PC-9 (cell line): ENCODE results near the gene ADAMTS15. TPM values are rescaled to one million over a fixed set of nuclear protein-coding genes. Genes with fewer than 3 reads are reported as not detected.

Experiments used
- BruUV-seq: library from RNA; stranded (reverse); fragments of 400-500 nt; replicated peaks from 2 replicates; lab custom pipeline; 2021; lab: Mats Ljungman, UMichigan
- CTCF ChIA-PET: fragments of 300-600 bp; sonication (Branson Sonifier 250); formaldehyde crosslinking; loops from one replicate; lab custom pipeline; 2022; ENCODE audit warnings: antibody characterized with exemption; lab: Charles Lee
- POLR2A ChIA-PET: fragments of 300-600 bp; sonication (Branson Sonifier 250); formaldehyde crosslinking; loops from one replicate; lab custom pipeline; 2022; ENCODE audit warnings: antibody characterized with exemption; ENCODE audit not compliant: unreplicated experiment; lab: Charles Lee
- DNase-seq, 2 experiments: peaks; one replicate each; pipeline versions ENCODE4 v3.0.0 to v3.0.0-alpha.2; 2015 to 2022; ENCODE audit warnings: mixed read lengths in 1 of 2
- H2AFZ ChIP-seq: fragments of 200-600 bp; sonication (generic); 2 replicates; pipeline ENCODE4 v1.8.1; 2017; ENCODE audit warnings: antibody characterized with exemption
- H3F3A ChIP-seq: fragments of 200-600 bp; sonication (generic); 2 replicates; pipeline ENCODE4 v1.8.1; 2017; ENCODE audit warnings: antibody characterized with exemption, mild to moderate bottlenecking, low read depth; ENCODE audit not compliant: insufficient read depth
- H3K27ac ChIP-seq: fragments of 200-600 bp; sonication (generic); 2 replicates; pipeline ENCODE4 v1.6.1; 2016; ENCODE audit warnings: mixed run types
- H3K27me3 ChIP-seq: fragments of 200-600 bp; sonication (generic); 2 replicates; pipeline ENCODE4 v1.6.1; 2016; ENCODE audit warnings: low read depth, mixed run types; ENCODE audit not compliant: insufficient read depth
- H3K36me3 ChIP-seq: fragments of 200-600 bp; sonication (generic); 2 replicates; pipeline ENCODE4 v1.6.1; 2016; ENCODE audit warnings: low read depth, mixed run types
- H3K4me1 ChIP-seq: fragments of 200-600 bp; sonication (generic); replicated peaks from 2 replicates; pipeline ENCODE4 v1.6.1; 2016; ENCODE audit warnings: mixed run types; ENCODE audit not compliant: insufficient read depth
- H3K4me2 ChIP-seq: fragments of 200-600 bp; sonication (generic); 2 replicates; pipeline ENCODE4 v1.6.1; 2017; ENCODE audit warnings: mixed run types
- H3K4me3 ChIP-seq: fragments of 200-600 bp; sonication (generic); 2 replicates; pipeline ENCODE4 v1.6.1; 2016; ENCODE audit warnings: mixed run types
- H3K79me2 ChIP-seq: fragments of 200-600 bp; sonication (generic); 2 replicates; pipeline ENCODE4 v1.6.1; 2017; ENCODE audit warnings: low read depth, mixed run types
- H3K9me2 ChIP-seq: fragments of 200-600 bp; sonication (generic); 2 replicates; pipeline ENCODE4 v1.8.1; 2017; ENCODE audit warnings: mild to moderate bottlenecking; ENCODE audit not compliant: insufficient read depth
- H3K9me3 ChIP-seq: fragments of 200-600 bp; sonication (generic); 2 replicates; pipeline ENCODE4 v1.8.1; 2016; ENCODE audit warnings: low read depth; ENCODE audit not compliant: insufficient read depth
- H4K20me1 ChIP-seq: fragments of 200-600 bp; sonication (generic); 2 replicates; pipeline ENCODE4 v1.8.1; 2017; ENCODE audit not compliant: insufficient read depth
- EZH2 ChIP-seq: fragments of 200-600 bp; sonication (generic); IDR thresholded peaks from 2 replicates; pipeline ENCODE4 v1.8.0; 2017; ENCODE audit warnings: antibody characterized with exemption, low read depth
- intact Hi-C: fragments of 100-400 bp; cut with micrococcal nuclease; formaldehyde crosslinking; loops from one replicate; pipeline ENCODE4 v1.10.0; 2022; ENCODE audit not compliant: unreplicated experiment
- total RNA-seq: library from RNA; stranded (reverse); gene quantifications from 2 replicates; pipeline ENCODE4 v1.2.3, GENCODE V29; 2021
- TF ChIP-seq, protein P1 (sequence below): fragments of 200-600 bp; sonication (generic); conservative IDR thresholded peaks from 2 replicates; pipeline ENCODE4 v1.6.1; 2017; ENCODE audit warnings: mixed run types, antibody characterized with exemption, mild to moderate bottlenecking, moderate library complexity

ADAMTS15 gene
- total RNA-seq, 1 experiment from 2014 or later: 2.2 TPM

DNA sequence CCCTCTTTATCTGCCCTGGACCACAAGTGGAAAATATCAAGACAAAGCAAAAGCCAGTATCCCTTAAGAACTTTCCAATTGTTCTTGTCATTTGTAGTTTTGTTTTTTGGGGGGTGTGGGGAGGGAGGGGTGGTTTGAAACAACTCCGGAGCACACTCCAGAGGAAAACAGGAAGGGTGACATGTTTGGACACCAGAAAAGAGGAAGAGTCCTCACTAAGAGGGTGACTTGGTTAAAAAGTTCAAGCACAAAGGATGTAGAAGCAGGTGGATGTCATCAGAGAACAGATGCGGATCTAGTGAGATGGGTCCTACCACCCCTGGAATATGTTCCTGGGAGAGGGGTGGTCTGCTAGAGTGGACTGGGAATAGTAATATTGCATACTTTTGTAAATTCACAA lies 45.9 kb upstream of the ADAMTS15 start:
- Histone ChIP-seq H2AFZ (no peak overlapping the region), H3K79me2 (no peaks in the 10 kb centered on the region), H3K27ac (no peak overlapping the region), H3K4me1 (no peaks in the 10 kb centered on the region; the same call in 1 of the 2 replicates), H4K20me1 (no peaks in the 10 kb centered on the region), H3K4me2 (no peak overlapping the region), H3K9me2 (no peaks in the 10 kb centered on the region), H3F3A (peaks cover 6% of the 10 kb centered on the region; the same call in 1 of the 2 replicates), H3K9me3 (no peaks in the 10 kb centered on the region), H3K4me3 (no peak overlapping the region), H3K27me3 (peaks cover 36% of the 10 kb centered on the region), H3K36me3 (no peaks in the 10 kb centered on the region)
- CTCF ChIA-PET: no interaction called here
- TF ChIP-seq, protein P1, sequence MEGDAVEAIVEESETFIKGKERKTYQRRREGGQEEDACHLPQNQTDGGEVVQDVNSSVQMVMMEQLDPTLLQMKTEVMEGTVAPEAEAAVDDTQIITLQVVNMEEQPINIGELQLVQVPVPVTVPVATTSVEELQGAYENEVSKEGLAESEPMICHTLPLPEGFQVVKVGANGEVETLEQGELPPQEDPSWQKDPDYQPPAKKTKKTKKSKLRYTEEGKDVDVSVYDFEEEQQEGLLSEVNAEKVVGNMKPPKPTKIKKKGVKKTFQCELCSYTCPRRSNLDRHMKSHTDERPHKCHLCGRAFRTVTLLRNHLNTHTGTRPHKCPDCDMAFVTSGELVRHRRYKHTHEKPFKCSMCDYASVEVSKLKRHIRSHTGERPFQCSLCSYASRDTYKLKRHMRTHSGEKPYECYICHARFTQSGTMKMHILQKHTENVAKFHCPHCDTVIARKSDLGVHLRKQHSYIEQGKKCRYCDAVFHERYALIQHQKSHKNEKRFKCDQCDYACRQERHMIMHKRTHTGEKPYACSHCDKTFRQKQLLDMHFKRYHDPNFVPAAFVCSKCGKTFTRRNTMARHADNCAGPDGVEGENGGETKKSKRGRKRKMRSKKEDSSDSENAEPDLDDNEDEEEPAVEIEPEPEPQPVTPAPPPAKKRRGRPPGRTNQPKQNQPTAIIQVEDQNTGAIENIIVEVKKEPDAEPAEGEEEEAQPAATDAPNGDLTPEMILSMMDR: no peak
- intact Hi-C loops: no loop called here
- POLR2A ChIA-PET: no interaction called here
- peak in 1 of 2 experiments; percentile 12 for DNase-seq
- BruUV-seq: no TSS peak

DNA sequence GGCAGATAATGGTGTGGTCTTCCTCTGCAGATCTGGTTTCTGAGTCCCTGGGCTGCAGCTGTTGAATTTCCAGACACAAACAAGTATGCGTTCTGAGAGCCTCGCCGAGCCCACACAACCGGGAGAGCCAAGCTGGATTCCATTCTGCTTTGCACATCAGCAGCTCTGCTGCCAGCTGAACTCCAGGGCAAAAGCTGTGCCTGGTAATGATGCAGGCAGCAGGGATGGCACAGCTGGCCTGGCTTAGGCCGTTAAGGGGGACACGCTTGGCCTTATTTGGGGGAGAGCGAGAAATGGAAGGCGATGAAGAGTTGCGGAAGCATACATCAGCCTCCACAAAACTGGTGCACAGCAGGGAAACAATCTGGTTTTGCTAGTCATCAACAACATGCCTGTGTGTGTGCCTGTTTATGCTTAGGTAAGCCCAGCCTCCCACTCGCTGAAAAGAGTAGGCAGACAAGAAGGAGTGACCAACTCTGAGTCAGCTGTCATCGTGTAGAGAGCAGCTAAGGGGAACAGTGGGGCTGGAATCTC lies 45.1 kb upstream of the ADAMTS15 start:
- peak; percentile 35 to 38 for DNase-seq
- ChIA-PET POLR2A (no interaction called here), CTCF (no interaction called here)
- intact Hi-C loops: no loop called here
- Histone ChIP-seq H3K79me2 (no peaks in the 10 kb centered on the region), H3K9me3 (no peaks in the 10 kb centered on the region), H4K20me1 (no peaks in the 10 kb centered on the region), H2AFZ (no peak overlapping the region), H3K4me3 (no peak overlapping the region), H3F3A (peaks cover 6% of the 10 kb centered on the region; the same call in 1 of the 2 replicates), H3K9me2 (no peaks in the 10 kb centered on the region), H3K4me1 (no peaks in the 10 kb centered on the region; the same call in 1 of the 2 replicates), H3K4me2 (peak overlapping the region; percentile 11; the same call in 1 of the 2 replicates), H3K27ac (no peak overlapping the region), H3K27me3 (peaks cover 28% of the 10 kb centered on the region), H3K36me3 (no peaks in the 10 kb centered on the region)
- TF ChIP-seq EZH2: no peak
- TF ChIP-seq, protein P1: no peak
- BruUV-seq: no TSS peak

GRCh38 chr11:130403967-130404366 lies 44.5 kb upstream of the ADAMTS15 start:
- H3K9me3 ChIP-seq: no peaks in the 10 kb centered on the region
- H3K4me1 ChIP-seq: no peaks in the 10 kb centered on the region; the same call in 1 of the 2 replicates
- POLR2A ChIA-PET: no interaction called here
- no peaks in the 10 kb centered on the region for H3K9me2 ChIP-seq
- intact Hi-C loops: no loop called here
- H3K27me3 ChIP-seq: peaks cover 24% of the 10 kb centered on the region
- no peaks in the 10 kb centered on the region for H4K20me1 ChIP-seq
- no peak overlapping the region for H3K27ac ChIP-seq
- peaks cover 6% of the 10 kb centered on the region; the same call in 1 of the 2 replicates for H3F3A ChIP-seq
- no peak for TF ChIP-seq EZH2
- TF ChIP-seq, protein P1: no peak
- no peaks in the 10 kb centered on the region for H3K36me3 ChIP-seq
- H3K79me2 ChIP-seq: no peaks in the 10 kb centered on the region
- CTCF ChIA-PET: no interaction called here
- BruUV-seq: no TSS peak
- H3K4me2 ChIP-seq: no peak overlapping the region
- H3K4me3 ChIP-seq: no peak overlapping the region
- H2AFZ ChIP-seq: no peak overlapping the region
- no peak for DNase-seq
